Adrenal gland (tissue), 5 donors: ENCODE measurements around the gene CNRIP1.

Source experiments
- POLR2A ChIP-seq, 2 donors: fragments of 450-650 bp; IDR thresholded peaks; one replicate each; pipeline ENCODE4 v1.6.1; 2017; ENCODE audit warnings: antibody characterized with exemption in 2 of 2, mild to moderate bottlenecking in 2 of 2, moderate library complexity in 1 of 2
- TF ChIP-seq, protein P1 (sequence below), 6 experiments: fragments of 450-650 bp in 4 of 6; fragments of 200-600 bp in 2 of 6; sonication (generic) in 1 of 6; IDR thresholded peaks; 1 replicate in 5 of 6; 2 replicates in 1 of 6; pipeline versions ENCODE4 v1.5.1 to v1.8.0; 2016 to 2021; ENCODE audit warnings: antibody characterized with exemption in 6 of 6, mild to moderate bottlenecking in 2 of 6, moderate library complexity in 1 of 6
- donor health status: DM: no; HTN: no; CAD: no.

DNA sequence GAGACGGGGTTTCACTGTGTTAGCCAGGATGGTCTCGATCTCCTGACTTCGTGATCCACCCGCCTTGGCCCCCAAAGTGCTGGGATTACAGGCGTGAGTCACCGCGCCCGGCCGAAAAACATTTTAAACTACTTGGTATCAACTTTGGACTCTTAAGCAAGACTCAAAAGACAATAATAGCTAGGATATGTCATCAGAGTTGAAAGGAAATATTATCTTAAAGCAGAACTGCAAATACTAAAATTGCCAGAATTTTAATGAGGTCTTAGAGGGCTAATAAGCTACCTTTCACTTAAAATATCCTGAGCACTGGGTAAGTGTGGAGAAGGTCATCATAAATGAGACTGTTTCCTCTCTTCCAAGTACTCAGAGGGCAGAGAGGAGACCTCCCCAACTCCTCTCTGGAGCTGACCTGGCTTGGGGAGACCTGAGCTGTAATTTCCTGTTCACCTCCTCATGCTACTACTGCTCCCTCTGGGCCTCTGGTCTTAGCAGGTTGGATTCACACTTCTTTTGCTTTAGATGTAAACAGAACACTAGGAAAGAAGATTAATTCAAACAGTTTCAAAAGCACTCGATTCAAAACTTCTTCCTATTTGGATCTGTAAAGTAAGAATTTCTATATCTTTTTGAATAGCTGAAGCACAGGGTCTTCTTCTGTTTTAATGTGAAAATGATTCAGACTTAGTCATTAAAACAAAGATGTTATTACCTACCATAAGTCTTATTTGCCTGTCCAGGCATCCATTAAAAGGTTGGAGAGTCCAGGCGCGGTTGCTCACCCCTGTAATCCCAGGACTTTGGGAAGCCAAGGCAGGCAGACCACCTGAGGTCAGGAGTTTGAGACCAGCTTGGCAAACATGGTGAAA lies 16.5 kb downstream of the CNRIP1 start:
- TF ChIP-seq, protein P1, sequence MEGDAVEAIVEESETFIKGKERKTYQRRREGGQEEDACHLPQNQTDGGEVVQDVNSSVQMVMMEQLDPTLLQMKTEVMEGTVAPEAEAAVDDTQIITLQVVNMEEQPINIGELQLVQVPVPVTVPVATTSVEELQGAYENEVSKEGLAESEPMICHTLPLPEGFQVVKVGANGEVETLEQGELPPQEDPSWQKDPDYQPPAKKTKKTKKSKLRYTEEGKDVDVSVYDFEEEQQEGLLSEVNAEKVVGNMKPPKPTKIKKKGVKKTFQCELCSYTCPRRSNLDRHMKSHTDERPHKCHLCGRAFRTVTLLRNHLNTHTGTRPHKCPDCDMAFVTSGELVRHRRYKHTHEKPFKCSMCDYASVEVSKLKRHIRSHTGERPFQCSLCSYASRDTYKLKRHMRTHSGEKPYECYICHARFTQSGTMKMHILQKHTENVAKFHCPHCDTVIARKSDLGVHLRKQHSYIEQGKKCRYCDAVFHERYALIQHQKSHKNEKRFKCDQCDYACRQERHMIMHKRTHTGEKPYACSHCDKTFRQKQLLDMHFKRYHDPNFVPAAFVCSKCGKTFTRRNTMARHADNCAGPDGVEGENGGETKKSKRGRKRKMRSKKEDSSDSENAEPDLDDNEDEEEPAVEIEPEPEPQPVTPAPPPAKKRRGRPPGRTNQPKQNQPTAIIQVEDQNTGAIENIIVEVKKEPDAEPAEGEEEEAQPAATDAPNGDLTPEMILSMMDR (IDR thresholded peaks at IDR 0.05), result no peak
- TF ChIP-seq POLR2A (IDR thresholded peaks at IDR 0.05), result no peak
